GM12873 (cell line): ENCODE measurements around the gene CTTNBP2.

Experiments used
- CTCF ChIP-seq: IDR thresholded peaks from 2 replicates; pipeline ENCODE4 v1.5.1; 2012; ENCODE audit warnings: low read depth, mild to moderate bottlenecking, moderate library complexity, low read length, control low read depth; ENCODE audit not compliant: insufficient read depth; ENCODE audit errors: missing control alignments

Gene CTTNBP2

GRCh38 chr7:117790731-117791130 is 82.5 kb downstream of the CTTNBP2 start:
- no peak for TF ChIP-seq CTCF

GRCh38 chr7:117790251-117790650 is 83.0 kb downstream of the CTTNBP2 start:
- TF ChIP-seq CTCF: no peak

- TF ChIP-seq CTCF: no peak
These were observed 87.8 kb downstream of the CTTNBP2 start for GRCh38 chr7:117785431-117785830.

GRCh38 chr7:117784315-117784714 is 88.9 kb downstream of the CTTNBP2 start:
- TF ChIP-seq CTCF: no peak

GRCh38 chr7:117782761-117783160 is 90.5 kb downstream of the CTTNBP2 start:
- TF ChIP-seq CTCF: no peak

- no peak for TF ChIP-seq CTCF
These were observed 91.5 kb downstream of the CTTNBP2 start for GRCh38 chr7:117781707-117782106.

GRCh38 chr7:117780832-117781231 is 92.4 kb downstream of the CTTNBP2 start:
- TF ChIP-seq CTCF: no peak
